ENCODE measurements around the gene ELP5. TPM values are rescaled to one million over a fixed set of nuclear protein-coding genes. Genes with fewer than 3 reads are reported as not detected.
A peak's percentile ranks its signal among the peaks of the same experiment; 100 is the strongest.

ELP5 gene
- total and polyA plus RNA-seq, 10 of the 15 experiments (the other 5 are each of a cell fraction or from before 2014, with no cell fraction given), result 41.1 to 109 (median 77.5) TPM

DNA sequence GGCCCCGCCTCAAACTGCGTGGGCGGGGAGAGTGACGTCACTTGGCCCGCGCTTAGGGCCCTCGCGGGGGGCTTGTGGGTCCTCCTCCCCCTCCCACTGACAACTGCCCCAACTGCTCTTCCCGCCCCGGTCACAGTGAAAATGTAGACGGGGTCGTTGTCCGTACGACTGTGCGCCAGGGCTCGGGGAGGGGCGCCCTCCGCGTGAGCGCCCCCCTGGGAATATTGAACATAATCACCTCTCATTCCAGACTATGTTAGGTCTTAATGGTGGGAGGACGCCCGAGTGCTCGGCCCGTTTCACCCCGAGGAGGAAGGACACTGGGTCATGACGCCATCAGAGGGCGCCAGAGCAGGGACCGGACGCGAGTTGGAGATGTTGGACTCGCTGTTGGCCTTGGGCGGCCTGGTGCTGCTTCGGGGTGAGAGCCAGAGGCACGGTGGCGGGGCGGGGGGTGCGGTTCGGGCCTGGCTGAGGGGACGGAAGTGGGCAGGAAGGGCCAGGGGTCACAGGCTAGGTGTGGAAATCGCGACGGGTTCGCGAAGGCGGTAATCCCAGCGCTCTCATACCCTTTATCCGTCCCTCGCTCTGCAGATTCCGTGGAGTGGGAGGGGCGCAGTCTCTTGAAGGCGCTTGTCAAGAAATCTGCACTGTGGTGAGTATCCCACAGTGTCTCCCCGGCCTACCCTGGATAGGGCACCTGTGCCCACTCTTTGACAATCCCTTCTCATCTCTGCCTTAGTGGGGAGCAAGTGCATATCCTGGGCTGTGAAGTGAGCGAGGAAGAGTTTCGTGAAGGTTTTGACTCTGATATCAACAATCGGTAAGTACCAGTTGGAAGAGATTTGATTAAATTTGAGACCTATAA is at the start of gene ELP5 (continued):
- TF ChIP-seq, protein P1, sequence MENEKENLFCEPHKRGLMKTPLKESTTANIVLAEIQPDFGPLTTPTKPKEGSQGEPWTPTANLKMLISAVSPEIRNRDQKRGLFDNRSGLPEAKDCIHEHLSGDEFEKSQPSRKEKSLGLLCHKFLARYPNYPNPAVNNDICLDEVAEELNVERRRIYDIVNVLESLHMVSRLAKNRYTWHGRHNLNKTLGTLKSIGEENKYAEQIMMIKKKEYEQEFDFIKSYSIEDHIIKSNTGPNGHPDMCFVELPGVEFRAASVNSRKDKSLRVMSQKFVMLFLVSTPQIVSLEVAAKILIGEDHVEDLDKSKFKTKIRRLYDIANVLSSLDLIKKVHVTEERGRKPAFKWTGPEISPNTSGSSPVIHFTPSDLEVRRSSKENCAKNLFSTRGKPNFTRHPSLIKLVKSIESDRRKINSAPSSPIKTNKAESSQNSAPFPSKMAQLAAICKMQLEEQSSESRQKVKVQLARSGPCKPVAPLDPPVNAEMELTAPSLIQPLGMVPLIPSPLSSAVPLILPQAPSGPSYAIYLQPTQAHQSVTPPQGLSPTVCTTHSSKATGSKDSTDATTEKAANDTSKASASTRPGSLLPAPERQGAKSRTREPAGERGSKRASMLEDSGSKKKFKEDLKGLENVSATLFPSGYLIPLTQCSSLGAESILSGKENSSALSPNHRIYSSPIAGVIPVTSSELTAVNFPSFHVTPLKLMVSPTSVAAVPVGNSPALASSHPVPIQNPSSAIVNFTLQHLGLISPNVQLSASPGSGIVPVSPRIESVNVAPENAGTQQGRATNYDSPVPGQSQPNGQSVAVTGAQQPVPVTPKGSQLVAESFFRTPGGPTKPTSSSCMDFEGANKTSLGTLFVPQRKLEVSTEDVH (IDR thresholded peaks at IDR 0.05; ENCODE audit: low read depth, partially characterized antibody), result peak; percentile 50
- TF ChIP-seq PAX8 (IDR thresholded peaks at IDR 0.05) (no peak), NFYA (IDR thresholded peaks at IDR 0.05; ENCODE audit: borderline replicate concordance, low read depth, low read length) (no peak), RAD21 (IDR thresholded peaks at IDR 0.05; ENCODE audit: insufficient read depth, low read depth, low read length) (no peak), SMARCA5 (IDR thresholded peaks at IDR 0.05) (peak; percentile 96), ETV6 (conservative IDR thresholded peaks at IDR 0.05 in 1 of 2, IDR thresholded peaks at IDR 0.05 in 1 of 2; ENCODE audit: borderline replicate concordance in 1 of 2, low read depth in 1 of 2) (no peak), NFIC (IDR thresholded peaks at IDR 0.05; ENCODE audit: low read depth, low read length) (no peak), CREM (IDR thresholded peaks at IDR 0.05; ENCODE audit: low read depth) (peak; percentile 98), BCL11A (IDR thresholded peaks at IDR 0.05; ENCODE audit: low read depth, low read length) (no peak), TBL1XR1 (IDR thresholded peaks at IDR 0.05; ENCODE audit: low read depth, low read length) (0 out of 2 replicates have a peak, but pooled peaks have one; percentile 29), HDAC6 (IDR thresholded peaks at IDR 0.05; ENCODE audit: unreplicated experiment) (no peak), YY1 (IDR thresholded peaks at IDR 0.05; ENCODE audit: low read depth, low read length) (peak; percentile 83), SREBF2 (IDR thresholded peaks at IDR 0.05; ENCODE audit: low read length) (no peak), CHD2 (IDR thresholded peaks at IDR 0.05; ENCODE audit: borderline replicate concordance, low read depth, low read length) (peak; percentile 5; the same call in 1 of the 2 replicates), ZSCAN29 (IDR thresholded peaks at IDR 0.05) (no peak), GABPA (IDR thresholded peaks at IDR 0.05; ENCODE audit: low read depth) (no peak)
- TF ChIP-seq, protein P2, sequence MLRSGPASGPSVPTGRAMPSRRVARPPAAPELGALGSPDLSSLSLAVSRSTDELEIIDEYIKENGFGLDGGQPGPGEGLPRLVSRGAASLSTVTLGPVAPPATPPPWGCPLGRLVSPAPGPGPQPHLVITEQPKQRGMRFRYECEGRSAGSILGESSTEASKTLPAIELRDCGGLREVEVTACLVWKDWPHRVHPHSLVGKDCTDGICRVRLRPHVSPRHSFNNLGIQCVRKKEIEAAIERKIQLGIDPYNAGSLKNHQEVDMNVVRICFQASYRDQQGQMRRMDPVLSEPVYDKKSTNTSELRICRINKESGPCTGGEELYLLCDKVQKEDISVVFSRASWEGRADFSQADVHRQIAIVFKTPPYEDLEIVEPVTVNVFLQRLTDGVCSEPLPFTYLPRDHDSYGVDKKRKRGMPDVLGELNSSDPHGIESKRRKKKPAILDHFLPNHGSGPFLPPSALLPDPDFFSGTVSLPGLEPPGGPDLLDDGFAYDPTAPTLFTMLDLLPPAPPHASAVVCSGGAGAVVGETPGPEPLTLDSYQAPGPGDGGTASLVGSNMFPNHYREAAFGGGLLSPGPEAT (IDR thresholded peaks at IDR 0.05; ENCODE audit: low read depth), result peak; percentile 29; the same call in 1 of the 2 replicates
- TF ChIP-seq, protein P3, sequence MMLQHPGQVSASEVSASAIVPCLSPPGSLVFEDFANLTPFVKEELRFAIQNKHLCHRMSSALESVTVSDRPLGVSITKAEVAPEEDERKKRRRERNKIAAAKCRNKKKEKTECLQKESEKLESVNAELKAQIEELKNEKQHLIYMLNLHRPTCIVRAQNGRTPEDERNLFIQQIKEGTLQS (IDR thresholded peaks at IDR 0.05; ENCODE audit: borderline replicate concordance, extremely low read depth, low read depth, low read length), result peak; percentile 46; the same call in 1 of the 2 replicates
- TF ChIP-seq, protein P4, sequence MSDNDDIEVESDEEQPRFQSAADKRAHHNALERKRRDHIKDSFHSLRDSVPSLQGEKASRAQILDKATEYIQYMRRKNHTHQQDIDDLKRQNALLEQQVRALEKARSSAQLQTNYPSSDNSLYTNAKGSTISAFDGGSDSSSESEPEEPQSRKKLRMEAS (IDR thresholded peaks at IDR 0.05; ENCODE audit: low read depth, low read length), result no peak; the same call in 1 of the 2 replicates
- TF ChIP-seq, protein P5, sequence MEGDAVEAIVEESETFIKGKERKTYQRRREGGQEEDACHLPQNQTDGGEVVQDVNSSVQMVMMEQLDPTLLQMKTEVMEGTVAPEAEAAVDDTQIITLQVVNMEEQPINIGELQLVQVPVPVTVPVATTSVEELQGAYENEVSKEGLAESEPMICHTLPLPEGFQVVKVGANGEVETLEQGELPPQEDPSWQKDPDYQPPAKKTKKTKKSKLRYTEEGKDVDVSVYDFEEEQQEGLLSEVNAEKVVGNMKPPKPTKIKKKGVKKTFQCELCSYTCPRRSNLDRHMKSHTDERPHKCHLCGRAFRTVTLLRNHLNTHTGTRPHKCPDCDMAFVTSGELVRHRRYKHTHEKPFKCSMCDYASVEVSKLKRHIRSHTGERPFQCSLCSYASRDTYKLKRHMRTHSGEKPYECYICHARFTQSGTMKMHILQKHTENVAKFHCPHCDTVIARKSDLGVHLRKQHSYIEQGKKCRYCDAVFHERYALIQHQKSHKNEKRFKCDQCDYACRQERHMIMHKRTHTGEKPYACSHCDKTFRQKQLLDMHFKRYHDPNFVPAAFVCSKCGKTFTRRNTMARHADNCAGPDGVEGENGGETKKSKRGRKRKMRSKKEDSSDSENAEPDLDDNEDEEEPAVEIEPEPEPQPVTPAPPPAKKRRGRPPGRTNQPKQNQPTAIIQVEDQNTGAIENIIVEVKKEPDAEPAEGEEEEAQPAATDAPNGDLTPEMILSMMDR (IDR thresholded peaks at IDR 0.05 in 2 of 3, conservative IDR thresholded peaks at IDR 0.05 in 1 of 3; ENCODE audit: control insufficient read depth in 2 of 3, extremely low read depth in 1 of 3, insufficient read depth in 1 of 3, low read depth in 3 of 3, low read length in 3 of 3), result peak; percentile 11 to 42 (median 37); a peak in 3 of 6 replicates
- TF ChIP-seq, protein P6, sequence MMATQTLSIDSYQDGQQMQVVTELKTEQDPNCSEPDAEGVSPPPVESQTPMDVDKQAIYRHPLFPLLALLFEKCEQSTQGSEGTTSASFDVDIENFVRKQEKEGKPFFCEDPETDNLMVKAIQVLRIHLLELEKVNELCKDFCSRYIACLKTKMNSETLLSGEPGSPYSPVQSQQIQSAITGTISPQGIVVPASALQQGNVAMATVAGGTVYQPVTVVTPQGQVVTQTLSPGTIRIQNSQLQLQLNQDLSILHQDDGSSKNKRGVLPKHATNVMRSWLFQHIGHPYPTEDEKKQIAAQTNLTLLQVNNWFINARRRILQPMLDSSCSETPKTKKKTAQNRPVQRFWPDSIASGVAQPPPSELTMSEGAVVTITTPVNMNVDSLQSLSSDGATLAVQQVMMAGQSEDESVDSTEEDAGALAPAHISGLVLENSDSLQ (IDR thresholded peaks at IDR 0.05), result no peak; the same call in none of the 2 replicates
